Skeletal muscle tissue (tissue), 4 donors: Measurements from ENCODE around the gene AUTS2. TPM values are rescaled to one million over a fixed set of nuclear protein-coding genes. Genes with fewer than 3 reads are reported as not detected.

ENCODE experiments used
- H3K27ac ChIP-seq: one replicate; pipeline ENCODE4 v1.7.0; 2013; ENCODE audit warnings: mild to moderate bottlenecking, low read depth, low read length, inconsistent platforms
- H3K27me3 ChIP-seq, 3 donors: one replicate each; pipeline ENCODE4 v1.7.0; 2013; ENCODE audit warnings: low read length in 3 of 3; ENCODE audit not compliant: control insufficient read depth in 3 of 3, insufficient read depth in 3 of 3
- H3K36me3 ChIP-seq, 3 donors: one replicate each; pipeline ENCODE4 v1.7.0; 2013; ENCODE audit warnings: low read length in 3 of 3; ENCODE audit not compliant: control insufficient read depth in 3 of 3, insufficient read depth in 3 of 3
- H3K4me1 ChIP-seq, 3 donors: one replicate each; pipeline ENCODE4 v1.7.0; 2013; ENCODE audit warnings: low read length in 3 of 3, mild to moderate bottlenecking in 3 of 3; ENCODE audit not compliant: control insufficient read depth in 3 of 3, insufficient read depth in 3 of 3
- H3K4me3 ChIP-seq, 3 donors: one replicate each; pipeline ENCODE4 v1.7.0; 2013; ENCODE audit warnings: low read length in 3 of 3
- H3K9ac ChIP-seq, 3 donors: one replicate each; pipeline ENCODE4 v1.7.0; 2013; ENCODE audit warnings: low read length in 3 of 3, mild to moderate bottlenecking in 3 of 3, moderate library complexity in 2 of 3, low read depth in 1 of 3
- H3K9me3 ChIP-seq, 3 donors: one replicate each; pipeline ENCODE4 v1.7.0; 2013; ENCODE audit warnings: low read length in 3 of 3; ENCODE audit not compliant: control insufficient read depth in 3 of 3
- total RNA-seq: library from RNA; depleted of rRNA; stranded (reverse); fragments of >200 nt; gene quantifications from one replicate; pipeline ENCODE4 v1.2.3, GENCODE V29; 2014
- donor health status: Osteomylitis.

The AUTS2 gene
- total RNA-seq, 1 donor from 2014 or later, result 43.3 TPM

GRCh38 chr7:70031245-70031644 lies 433.0 kb downstream of the AUTS2 start:
- no peaks in the 10 kb centered on the region for H3K9me3 ChIP-seq
- H3K36me3 ChIP-seq, result no peaks in the 10 kb centered on the region
- peaks cover 0 to under 1% (median 0%) of the 10 kb centered on the region in 3 donors for H3K4me1 ChIP-seq
- no peak overlapping the region for H3K27ac ChIP-seq
- no peak overlapping the region for H3K4me3 ChIP-seq
- no peaks in the 10 kb centered on the region for H3K27me3 ChIP-seq
- no peak overlapping the region for H3K9ac ChIP-seq

- no peak overlapping the region for H3K27ac ChIP-seq
- no peak overlapping the region for H3K4me3 ChIP-seq
- no peak overlapping the region for H3K9ac ChIP-seq
- H3K27me3 ChIP-seq, result no peaks in the 10 kb centered on the region
- H3K9me3 ChIP-seq, result no peaks in the 10 kb centered on the region
- H3K36me3 ChIP-seq, result no peaks in the 10 kb centered on the region
- H3K4me1 ChIP-seq, result no peaks in the 10 kb centered on the region
Measured at GRCh38 chr7:70032649-70033048, 434.4 kb downstream of the AUTS2 start.

GRCh38 chr7:70033226-70033625 lies 435.0 kb downstream of the AUTS2 start:
- no peaks in the 10 kb centered on the region for H3K9me3 ChIP-seq
- H3K9ac ChIP-seq, result no peak overlapping the region
- H3K4me1 ChIP-seq, result no peaks in the 10 kb centered on the region
- H3K36me3 ChIP-seq, result no peaks in the 10 kb centered on the region
- H3K4me3 ChIP-seq, result no peak overlapping the region
- H3K27me3 ChIP-seq, result no peaks in the 10 kb centered on the region
- H3K27ac ChIP-seq, result no peak overlapping the region

DNA sequence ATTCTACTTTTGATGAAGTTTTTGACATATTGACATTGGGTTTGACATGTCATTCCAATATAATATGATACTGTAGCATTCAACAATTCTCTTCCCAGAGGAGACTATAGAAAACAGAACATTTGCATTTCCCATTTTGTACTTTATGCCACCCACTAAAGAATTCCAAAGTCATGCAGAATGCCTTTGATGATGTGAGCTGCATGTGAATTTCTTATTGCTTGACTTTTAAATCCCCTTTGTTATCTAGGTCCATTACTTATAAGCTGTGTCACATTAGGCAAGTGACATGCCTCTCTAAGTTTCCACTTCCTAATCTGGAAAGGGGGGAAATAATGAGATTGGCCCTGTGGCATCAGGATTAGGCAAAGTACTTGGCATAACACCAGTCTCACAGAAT lies 436.7 kb downstream of the AUTS2 start:
- Histone ChIP-seq H3K36me3 (no peaks in the 10 kb centered on the region), H3K27ac (no peak overlapping the region), H3K27me3 (no peaks in the 10 kb centered on the region), H3K9me3 (no peaks in the 10 kb centered on the region), H3K9ac (no peak overlapping the region), H3K4me3 (no peak overlapping the region), H3K4me1 (no peaks in the 10 kb centered on the region)

GRCh38 chr7:70035519-70035918 lies 437.2 kb downstream of the AUTS2 start:
- H3K4me3 ChIP-seq, result no peak overlapping the region
- no peak overlapping the region for H3K9ac ChIP-seq
- no peaks in the 10 kb centered on the region for H3K36me3 ChIP-seq
- no peaks in the 10 kb centered on the region for H3K27me3 ChIP-seq
- H3K9me3 ChIP-seq, result no peaks in the 10 kb centered on the region
- H3K4me1 ChIP-seq, result no peaks in the 10 kb centered on the region
- no peak overlapping the region for H3K27ac ChIP-seq

- Histone ChIP-seq H3K36me3 (no peaks in the 10 kb centered on the region), H3K4me3 (no peak overlapping the region), H3K27ac (no peak overlapping the region), H3K4me1 (no peaks in the 10 kb centered on the region), H3K9me3 (no peaks in the 10 kb centered on the region), H3K9ac (no peak overlapping the region), H3K27me3 (no peaks in the 10 kb centered on the region)
Measured at GRCh38 chr7:70035955-70036354, 437.7 kb downstream of the AUTS2 start.

DNA sequence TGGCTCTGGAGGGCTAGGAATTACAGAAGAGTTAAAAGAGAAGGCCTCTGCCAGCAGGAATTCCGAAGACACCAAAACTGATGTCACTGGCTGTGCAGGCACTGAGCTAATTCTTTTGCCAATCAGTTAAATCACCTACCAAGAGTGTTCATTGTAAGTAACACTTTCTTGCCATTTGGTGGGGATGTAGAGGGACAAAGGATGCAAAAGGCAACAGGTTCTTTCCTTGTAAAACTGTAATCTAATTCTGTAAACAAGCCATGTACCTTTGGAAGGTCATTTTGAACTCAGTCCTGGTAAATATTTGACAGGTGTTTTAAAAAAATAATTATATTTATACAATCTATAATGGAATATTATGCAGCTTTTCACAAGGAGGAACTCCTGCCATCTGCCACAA lies 438.4 kb downstream of the AUTS2 start:
- no peak overlapping the region for H3K27ac ChIP-seq
- no peaks in the 10 kb centered on the region for H3K36me3 ChIP-seq
- H3K9me3 ChIP-seq, result no peaks in the 10 kb centered on the region
- no peak overlapping the region for H3K4me3 ChIP-seq
- no peaks in the 10 kb centered on the region for H3K27me3 ChIP-seq
- H3K4me1 ChIP-seq, result no peaks in the 10 kb centered on the region
- no peak overlapping the region for H3K9ac ChIP-seq

DNA sequence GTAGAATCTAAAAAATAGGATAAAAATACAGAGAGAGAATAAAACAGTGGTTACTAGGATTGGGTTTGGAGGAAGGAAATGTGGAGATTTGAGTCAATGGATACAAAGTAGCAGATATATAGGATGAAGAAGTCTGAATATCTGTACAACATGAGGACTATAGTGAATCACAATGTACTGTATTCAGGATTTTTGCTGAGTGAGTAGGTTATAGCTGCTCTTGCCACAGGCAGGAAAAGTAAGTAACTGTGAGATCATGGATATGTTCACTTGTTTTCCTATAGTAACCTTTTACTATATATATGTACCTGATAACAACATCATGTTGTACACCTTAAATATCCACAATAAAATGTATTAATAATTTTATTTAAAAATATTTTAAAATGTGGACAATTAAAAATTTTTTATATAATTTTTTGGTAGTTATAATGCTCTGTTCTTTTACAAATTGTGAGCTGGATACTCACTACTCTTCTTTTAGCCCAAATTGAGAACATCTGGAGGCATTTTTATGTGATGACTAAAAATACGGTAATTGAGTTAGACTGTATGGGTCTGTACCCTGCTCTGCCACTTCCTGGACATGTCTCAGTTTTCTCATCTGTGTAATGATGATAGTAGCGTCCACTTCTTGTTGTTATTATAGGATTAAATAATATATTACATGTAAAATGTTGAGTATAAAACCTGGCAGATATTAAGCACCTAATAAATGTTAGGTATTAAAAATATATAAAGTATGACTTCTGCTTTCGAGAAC lies 439.1 kb downstream of the AUTS2 start:
- Histone ChIP-seq H3K4me1 (peaks cover 0 to under 1% (median 0%) of the 10 kb centered on the region in 3 donors), H3K4me3 (no peak overlapping the region), H3K9ac (no peak overlapping the region), H3K27me3 (no peaks in the 10 kb centered on the region), H3K9me3 (no peaks in the 10 kb centered on the region), H3K27ac (no peak overlapping the region), H3K36me3 (no peaks in the 10 kb centered on the region)

DNA sequence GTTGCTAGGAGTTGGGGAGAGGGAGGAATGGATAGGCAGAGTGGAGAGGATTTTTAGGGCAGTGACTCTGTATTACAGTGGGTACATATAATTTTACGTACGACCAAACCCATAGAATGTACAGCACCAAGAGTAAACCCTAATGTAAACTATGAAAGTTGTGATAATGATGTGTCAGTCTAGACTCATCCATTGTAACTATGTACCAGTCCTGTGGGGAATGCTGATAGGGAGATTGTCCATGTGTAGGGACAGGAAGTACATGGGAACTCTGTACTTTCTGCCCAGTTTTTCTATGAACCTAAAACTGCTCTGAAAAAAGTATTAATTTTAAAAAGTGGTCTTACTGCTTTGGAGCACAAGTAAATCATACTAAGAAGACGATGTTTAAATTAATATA lies 441.8 kb downstream of the AUTS2 start:
- H3K4me1 ChIP-seq, result peaks cover 0 to 4% (median 3%) of the 10 kb centered on the region in 3 donors
- no peak overlapping the region for H3K9ac ChIP-seq
- H3K36me3 ChIP-seq, result no peaks in the 10 kb centered on the region
- no peaks in the 10 kb centered on the region for H3K27me3 ChIP-seq
- no peak overlapping the region for H3K27ac ChIP-seq
- H3K4me3 ChIP-seq, result no peak overlapping the region
- no peaks in the 10 kb centered on the region for H3K9me3 ChIP-seq

DNA sequence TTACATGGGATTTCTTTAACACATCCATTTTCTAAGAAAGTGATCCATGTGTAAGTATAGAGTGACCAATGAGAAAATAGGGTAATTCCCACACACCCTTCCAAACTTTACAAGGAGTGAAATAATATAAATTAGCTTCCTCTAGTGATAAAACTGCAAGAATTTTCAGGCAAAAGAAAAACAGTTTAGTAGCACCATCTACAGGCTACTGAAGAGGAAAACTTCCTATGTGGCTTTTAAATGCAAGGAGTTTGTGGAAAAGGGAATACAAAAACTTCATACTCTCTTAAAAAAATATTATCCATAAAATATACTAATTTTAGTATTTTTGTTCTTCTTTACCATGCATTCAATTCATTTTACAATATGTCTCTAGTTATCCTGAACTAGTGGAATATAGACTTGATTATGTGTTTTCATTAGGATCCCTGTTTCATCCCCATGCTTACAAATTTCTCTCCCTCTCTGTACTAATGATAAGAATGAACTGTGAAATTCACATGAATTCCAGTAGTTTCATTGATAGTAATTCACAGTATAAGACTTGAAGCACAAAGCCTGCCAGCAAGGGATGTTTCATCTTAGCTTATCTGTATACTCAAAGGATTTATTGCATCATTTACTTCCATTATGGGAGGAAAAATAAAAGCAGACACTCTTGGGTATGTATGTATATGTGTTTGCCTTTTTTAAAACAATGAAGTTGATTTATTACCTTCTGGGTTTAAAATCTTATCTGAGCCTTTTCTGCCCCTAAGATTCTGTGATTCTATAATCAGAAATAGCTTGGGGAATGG lies 442.9 kb downstream of the AUTS2 start:
- Histone ChIP-seq H3K27ac (no peak overlapping the region), H3K36me3 (no peaks in the 10 kb centered on the region), H3K9me3 (no peaks in the 10 kb centered on the region), H3K4me3 (no peak overlapping the region), H3K27me3 (no peaks in the 10 kb centered on the region), H3K4me1 (peaks cover 0 to 4% (median 3%) of the 10 kb centered on the region in 3 donors), H3K9ac (no peak overlapping the region)
